PC-3 (cell line): Measurements from ENCODE around the gene FTO.

ENCODE experiments used
- EZH2 ChIP-seq: fragments of 300-600 bp; sonication (generic); IDR thresholded peaks from one replicate; pipeline ENCODE4 v1.6.1; 2017; ENCODE audit warnings: antibody characterized with exemption, mild to moderate bottlenecking, low read length; ENCODE audit not compliant: unreplicated experiment
- EZH2phosphoT487 ChIP-seq: fragments of 300-600 bp; sonication (generic); IDR thresholded peaks from 2 replicates; pipeline ENCODE4 v1.6.1; 2018; ENCODE audit warnings: mild to moderate bottlenecking, antibody characterized with exemption, low read length, borderline replicate concordance
- TF ChIP-seq, protein P1 (sequence below): fragments of 300-600 bp; sonication (generic); conservative IDR thresholded peaks from 2 replicates; pipeline ENCODE4 v1.5.1; 2017; ENCODE audit warnings: antibody characterized with exemption, low read depth, mild to moderate bottlenecking, low read length

DNA sequence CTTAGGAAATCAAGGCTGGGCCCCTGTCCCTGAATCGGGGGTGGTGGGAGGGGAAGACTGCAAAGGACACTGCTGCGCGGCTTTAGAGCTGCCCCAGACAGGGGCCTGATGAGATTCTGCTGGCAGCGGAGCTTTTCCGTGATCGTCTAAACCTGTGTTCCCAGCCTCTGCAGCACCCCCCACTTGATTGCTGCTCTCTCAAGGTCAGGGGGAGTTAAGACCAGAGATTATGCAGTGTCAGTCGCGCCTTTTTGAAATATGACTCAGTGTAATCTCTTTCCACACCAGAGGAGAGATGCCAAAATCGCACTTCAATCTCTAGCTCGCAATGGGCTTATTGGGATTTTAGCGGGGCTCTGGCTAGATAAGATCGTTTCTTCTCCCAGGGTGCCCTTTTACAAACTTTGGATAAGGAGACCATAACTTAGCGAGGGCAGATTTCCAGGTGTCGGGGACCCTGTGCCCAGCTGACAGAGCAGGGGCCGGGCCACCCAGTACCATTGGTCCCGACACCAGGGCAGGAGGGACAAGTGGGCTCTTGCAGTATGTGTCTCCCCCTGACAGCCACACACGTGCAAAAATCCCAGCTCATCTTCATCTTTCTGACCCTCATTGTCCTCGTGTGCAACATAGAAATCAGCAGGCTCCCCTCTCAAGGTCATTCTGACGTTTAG is 495.7 kb downstream of the FTO start:
- TF ChIP-seq EZH2 = no peak
- TF ChIP-seq, protein P1, sequence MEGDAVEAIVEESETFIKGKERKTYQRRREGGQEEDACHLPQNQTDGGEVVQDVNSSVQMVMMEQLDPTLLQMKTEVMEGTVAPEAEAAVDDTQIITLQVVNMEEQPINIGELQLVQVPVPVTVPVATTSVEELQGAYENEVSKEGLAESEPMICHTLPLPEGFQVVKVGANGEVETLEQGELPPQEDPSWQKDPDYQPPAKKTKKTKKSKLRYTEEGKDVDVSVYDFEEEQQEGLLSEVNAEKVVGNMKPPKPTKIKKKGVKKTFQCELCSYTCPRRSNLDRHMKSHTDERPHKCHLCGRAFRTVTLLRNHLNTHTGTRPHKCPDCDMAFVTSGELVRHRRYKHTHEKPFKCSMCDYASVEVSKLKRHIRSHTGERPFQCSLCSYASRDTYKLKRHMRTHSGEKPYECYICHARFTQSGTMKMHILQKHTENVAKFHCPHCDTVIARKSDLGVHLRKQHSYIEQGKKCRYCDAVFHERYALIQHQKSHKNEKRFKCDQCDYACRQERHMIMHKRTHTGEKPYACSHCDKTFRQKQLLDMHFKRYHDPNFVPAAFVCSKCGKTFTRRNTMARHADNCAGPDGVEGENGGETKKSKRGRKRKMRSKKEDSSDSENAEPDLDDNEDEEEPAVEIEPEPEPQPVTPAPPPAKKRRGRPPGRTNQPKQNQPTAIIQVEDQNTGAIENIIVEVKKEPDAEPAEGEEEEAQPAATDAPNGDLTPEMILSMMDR = no peak
- no peak for TF ChIP-seq EZH2phosphoT487
